A549 (cell line): Measurements from ENCODE around the gene PEX14. TPM values are rescaled to one million over a fixed set of nuclear protein-coding genes. Genes with fewer than 3 reads are reported as not detected.

Experiments used
- ATAC-seq, 2 experiments: fragments of 200-7000 bp in 1 of 2; fragments of >200 bp in 1 of 2; cut with Nextera tagmentation in 1 of 2; cut with Tn5 transposase in 1 of 2; 3 replicates each; pipeline versions ENCODE4 v1.8.0 to v1.9.1; 2018 to 2020; ENCODE audit warnings: mild to moderate bottlenecking in 1 of 2, moderate library complexity in 1 of 2
- CTCF ChIA-PET: fragments of 300-600 bp; sonication (Branson Sonifier 250); formaldehyde crosslinking; extraction: SDS; loops from one replicate; lab custom pipeline; 2021; ENCODE audit warnings: antibody characterized with exemption, inconsistent platforms; lab: Yijun Ruan, JAX
- POLR2A ChIA-PET: fragments of 350-600 bp; formaldehyde crosslinking; extraction: SDS; loops from one replicate; lab custom pipeline; 2021; ENCODE audit warnings: antibody characterized with exemption, inconsistent platforms; lab: Yijun Ruan, JAX
- DNase-seq, 2 experiments: peaks; one replicate each; pipeline versions ENCODE4 v3.0.0 to v3.0.0-alpha.2; 2011 to 2016; ENCODE audit warnings: low read depth in 1 of 2, low spot score in 1 of 2
- FAIRE-seq: peaks from 2 replicates; lab custom pipeline; 2011; peaks lifted over from hg19 to GRCh38; lab: Jason Lieb, UNC
- H3K27ac ChIP-seq, 2 experiments: fragments of >200 bp; sonication (Bioruptor Twin); formaldehyde crosslinking; 3 replicates each; pipeline ENCODE4 v1.5.1; 2016 to 2017
- H3K4me1 ChIP-seq: fragments of >200 bp; sonication (Bioruptor Twin); formaldehyde crosslinking; 3 replicates; pipeline ENCODE4 v1.6.1; 2016
- H3K4me2 ChIP-seq: fragments of >200 bp; sonication (Bioruptor Twin); formaldehyde crosslinking; 3 replicates; pipeline ENCODE4 v1.6.1; 2016
- H3K4me3 ChIP-seq: fragments of >200 bp; sonication (Bioruptor Twin); formaldehyde crosslinking; 3 replicates; pipeline ENCODE4 v1.5.1; 2016
- H3K9me3 ChIP-seq: fragments of >200 bp; sonication (Bioruptor Twin); formaldehyde crosslinking; 3 replicates; pipeline ENCODE4 v1.6.1; 2016
- BHLHE40 ChIP-seq: IDR thresholded peaks from 2 replicates; pipeline ENCODE4 v1.6.1; 2012; ENCODE audit warnings: low read depth, low read length, inconsistent platforms
- CBX2 ChIP-seq: fragments of 200-600 bp; sonication (generic); IDR thresholded peaks from 2 replicates; pipeline ENCODE4 v1.6.1; 2016; ENCODE audit warnings: low read depth, mild to moderate bottlenecking, borderline replicate concordance
- CEBPB ChIP-seq, 2 experiments: fragments of >200 bp in 1 of 2; sonication (Bioruptor Twin) in 1 of 2; formaldehyde crosslinking in 1 of 2; IDR thresholded peaks; 2 replicates each; pipeline ENCODE4 v1.6.1; 2012 to 2016
- CHD4 ChIP-seq: fragments of 200-600 bp; sonication (generic); IDR thresholded peaks from 2 replicates; pipeline ENCODE4 v1.6.1; 2016; ENCODE audit warnings: antibody characterized with exemption, mild to moderate bottlenecking, borderline replicate concordance
- HDAC2 ChIP-seq: fragments of 200-600 bp; sonication (generic); IDR thresholded peaks from 2 replicates; pipeline ENCODE4 v1.6.1; 2016
- HEYL ChIP-seq: fragments of 250-450 bp; sonication (Bioruptor Pico); IDR thresholded peaks from 2 replicates; pipeline ENCODE4 v1.8.0; 2021; ENCODE audit warnings: mild to moderate bottlenecking, moderate library complexity
- PHF8 ChIP-seq: fragments of 200-600 bp; sonication (generic); IDR thresholded peaks from 2 replicates; pipeline ENCODE4 v1.6.1; 2016; ENCODE audit warnings: low read depth, mild to moderate bottlenecking, antibody characterized with exemption, moderate library complexity, borderline replicate concordance
- POLR2A ChIP-seq: IDR thresholded peaks from 2 replicates; pipeline ENCODE4 v1.6.1; 2012; ENCODE audit warnings: mild to moderate bottlenecking, low read length
- RCOR1 ChIP-seq: fragments of 150-350 bp; IDR thresholded peaks from 2 replicates; pipeline ENCODE4 v1.6.1; 2014; ENCODE audit warnings: antibody characterized with exemption, low read length, low read depth
- SREBF2 ChIP-seq: fragments of 450-650 bp; IDR thresholded peaks from 2 replicates; pipeline ENCODE4 v1.6.1; 2014; ENCODE audit warnings: mild to moderate bottlenecking, moderate library complexity
- TFCP2L1 ChIP-seq: fragments of 250-450 bp; sonication (Bioruptor Pico); IDR thresholded peaks from 2 replicates; pipeline ENCODE4 v1.5.0; 2021; ENCODE audit warnings: mild to moderate bottlenecking
- WGBS: methylation state at CpG from one replicate; pipeline ENCODE4 v1.1.6; 2017; ENCODE audit errors: missing lambda C conversion rate; 5-methylcytosine and 5-hydroxymethylcytosine counted together
- polyA plus RNA-seq, 4 experiments: library from polyadenylated mRNA; depleted of rRNA in 3 of 4; stranded (reverse); fragments of >200 nt; fragmentation: RNase III in 1 of 4; extraction: RNeasy Plus Mini Kit Qiagen cat#74134 plus additional on column Dnase treatment in 1 of 4; gene quantifications; 2 replicates in 3 of 4; 3 replicates in 1 of 4; pipeline ENCODE4 v1.2.3, GENCODE V29; 2011 to 2017
- TF ChIP-seq, protein P1 (sequence below): fragments of 200-600 bp; sonication (generic); IDR thresholded peaks from 2 replicates; pipeline ENCODE4 v1.6.1; 2016; ENCODE audit warnings: antibody characterized with exemption, mild to moderate bottlenecking, moderate library complexity
- TF ChIP-seq, protein P2 (sequence below): fragments of >200 bp; sonication (Bioruptor Twin); formaldehyde crosslinking; IDR thresholded peaks from 3 replicates; pipeline ENCODE4 v1.6.1; 2016
- TF ChIP-seq, protein P3 (sequence below): fragments of 250-450 bp; sonication (Bioruptor Pico); IDR thresholded peaks from 2 replicates; pipeline ENCODE4 v1.5.0; 2020; ENCODE audit warnings: low read depth, mild to moderate bottlenecking, moderate library complexity
- TF ChIP-seq, protein P4 (sequence below): IDR thresholded peaks from 2 replicates; pipeline ENCODE4 v1.6.1; 2012

The PEX14 gene
- polyA plus RNA-seq, 2 of the 4 experiments (the other 2 are of a cell fraction): 7.7 to 15.0 TPM

DNA sequence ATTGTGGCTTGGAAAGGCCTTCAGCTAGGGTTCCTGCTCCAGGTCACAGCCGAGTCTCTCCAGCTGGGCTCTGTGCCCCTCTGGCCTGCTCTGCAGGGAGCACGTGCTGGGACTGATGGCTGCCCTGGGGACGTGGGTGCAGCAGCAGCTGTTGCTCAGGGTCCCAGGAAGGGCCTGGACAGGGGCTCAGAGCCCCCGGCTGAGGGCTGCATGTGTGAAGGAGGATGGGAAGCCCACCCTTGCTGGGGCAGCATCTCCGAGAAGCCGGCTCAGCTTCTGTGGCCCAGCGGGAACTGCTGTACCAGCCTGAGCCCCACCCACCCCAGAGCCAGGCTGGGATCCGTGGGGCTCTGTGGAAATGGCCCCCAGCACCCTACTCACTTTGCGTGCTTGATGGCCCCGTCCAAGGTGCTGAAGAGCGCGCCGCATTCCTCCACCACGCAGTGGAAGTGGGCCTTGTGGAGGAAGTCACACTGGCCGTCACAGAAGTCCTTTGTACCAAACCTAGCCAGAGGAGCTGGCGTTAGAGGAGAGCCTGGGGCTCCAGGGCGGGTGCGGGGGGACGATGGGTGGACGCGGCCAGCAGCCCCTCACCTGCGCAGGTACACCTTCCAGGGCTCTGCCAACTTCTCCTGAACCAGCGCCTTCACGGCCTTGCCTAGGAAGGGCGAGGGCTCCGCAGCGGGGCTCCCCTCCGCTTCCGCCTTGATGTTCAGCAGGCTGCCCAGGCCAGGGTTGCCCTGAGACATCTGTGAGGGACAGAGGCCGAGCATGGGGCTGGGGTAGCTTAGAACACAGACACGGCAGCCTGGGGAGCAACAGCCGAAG, 174.2 kb downstream of the PEX14 start:
- ATAC-seq (no peak), FAIRE-seq (no peak)
- H3K9me3 ChIP-seq: no peaks in the 10 kb centered on the region
- 83% methylated on average over 11 of the region's 32 CpGs for WGBS
- H3K4me1 ChIP-seq: no peaks in the 10 kb centered on the region
- no peak overlapping the region for H3K4me2 ChIP-seq
- POLR2A ChIA-PET: no interaction called here
- TF ChIP-seq, protein P1, sequence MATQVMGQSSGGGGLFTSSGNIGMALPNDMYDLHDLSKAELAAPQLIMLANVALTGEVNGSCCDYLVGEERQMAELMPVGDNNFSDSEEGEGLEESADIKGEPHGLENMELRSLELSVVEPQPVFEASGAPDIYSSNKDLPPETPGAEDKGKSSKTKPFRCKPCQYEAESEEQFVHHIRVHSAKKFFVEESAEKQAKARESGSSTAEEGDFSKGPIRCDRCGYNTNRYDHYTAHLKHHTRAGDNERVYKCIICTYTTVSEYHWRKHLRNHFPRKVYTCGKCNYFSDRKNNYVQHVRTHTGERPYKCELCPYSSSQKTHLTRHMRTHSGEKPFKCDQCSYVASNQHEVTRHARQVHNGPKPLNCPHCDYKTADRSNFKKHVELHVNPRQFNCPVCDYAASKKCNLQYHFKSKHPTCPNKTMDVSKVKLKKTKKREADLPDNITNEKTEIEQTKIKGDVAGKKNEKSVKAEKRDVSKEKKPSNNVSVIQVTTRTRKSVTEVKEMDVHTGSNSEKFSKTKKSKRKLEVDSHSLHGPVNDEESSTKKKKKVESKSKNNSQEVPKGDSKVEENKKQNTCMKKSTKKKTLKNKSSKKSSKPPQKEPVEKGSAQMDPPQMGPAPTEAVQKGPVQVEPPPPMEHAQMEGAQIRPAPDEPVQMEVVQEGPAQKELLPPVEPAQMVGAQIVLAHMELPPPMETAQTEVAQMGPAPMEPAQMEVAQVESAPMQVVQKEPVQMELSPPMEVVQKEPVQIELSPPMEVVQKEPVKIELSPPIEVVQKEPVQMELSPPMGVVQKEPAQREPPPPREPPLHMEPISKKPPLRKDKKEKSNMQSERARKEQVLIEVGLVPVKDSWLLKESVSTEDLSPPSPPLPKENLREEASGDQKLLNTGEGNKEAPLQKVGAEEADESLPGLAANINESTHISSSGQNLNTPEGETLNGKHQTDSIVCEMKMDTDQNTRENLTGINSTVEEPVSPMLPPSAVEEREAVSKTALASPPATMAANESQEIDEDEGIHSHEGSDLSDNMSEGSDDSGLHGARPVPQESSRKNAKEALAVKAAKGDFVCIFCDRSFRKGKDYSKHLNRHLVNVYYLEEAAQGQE: peak; percentile 57; the same call in 1 of the 2 replicates
- TF ChIP-seq, protein P2, sequence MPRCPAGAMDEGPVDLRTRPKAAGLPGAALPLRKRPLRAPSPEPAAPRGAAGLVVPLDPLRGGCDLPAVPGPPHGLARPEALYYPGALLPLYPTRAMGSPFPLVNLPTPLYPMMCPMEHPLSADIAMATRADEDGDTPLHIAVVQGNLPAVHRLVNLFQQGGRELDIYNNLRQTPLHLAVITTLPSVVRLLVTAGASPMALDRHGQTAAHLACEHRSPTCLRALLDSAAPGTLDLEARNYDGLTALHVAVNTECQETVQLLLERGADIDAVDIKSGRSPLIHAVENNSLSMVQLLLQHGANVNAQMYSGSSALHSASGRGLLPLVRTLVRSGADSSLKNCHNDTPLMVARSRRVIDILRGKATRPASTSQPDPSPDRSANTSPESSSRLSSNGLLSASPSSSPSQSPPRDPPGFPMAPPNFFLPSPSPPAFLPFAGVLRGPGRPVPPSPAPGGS: no peak
- TF ChIP-seq, all 56 proteins: peak for 1
- Histone ChIP-seq H3K4me3 (no peak overlapping the region), H3K27ac (no peak overlapping the region)
- CTCF ChIA-PET: no interaction called here
- DNase-seq: no peak

DNA sequence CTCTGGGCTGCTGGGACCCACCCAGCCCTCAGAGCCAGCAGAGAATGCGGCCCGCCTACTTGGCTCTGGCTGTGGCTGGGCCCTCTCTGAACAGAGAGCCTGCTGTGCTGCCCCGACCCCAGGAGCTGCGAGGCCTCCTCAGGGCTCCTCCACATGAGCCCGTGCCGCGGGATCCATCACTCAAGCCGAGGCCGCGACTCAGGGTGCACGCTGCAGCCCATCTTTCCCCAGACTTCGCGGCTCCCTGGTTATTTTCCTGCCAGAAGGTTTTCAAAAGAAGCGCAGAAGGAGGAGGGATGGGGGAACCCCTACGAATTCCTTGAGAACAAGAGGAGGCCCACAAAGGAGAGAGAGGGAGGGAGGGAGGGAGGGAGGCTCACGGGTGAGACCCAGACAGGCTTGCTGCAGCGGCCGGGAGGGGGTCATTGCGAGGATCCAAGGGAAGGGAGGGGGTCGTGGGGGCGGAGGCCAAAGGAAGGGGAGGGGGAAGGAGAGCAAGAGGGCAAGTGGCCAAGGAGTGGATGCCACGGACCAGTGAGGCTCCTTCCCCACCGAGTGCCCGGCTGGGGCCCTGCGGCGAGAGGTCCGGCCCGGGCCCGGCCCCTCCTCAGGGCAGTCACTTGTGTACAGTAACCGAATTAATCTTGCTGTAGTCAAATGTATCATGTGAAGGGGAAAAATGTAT, 174.9 kb downstream of the PEX14 start:
- no peak overlapping the region for H3K27ac ChIP-seq
- H3K4me3 ChIP-seq: no peak overlapping the region
- WGBS: 86% methylated on average over 11 of the region's 30 CpGs
- DNase-seq: no peak
- CTCF ChIA-PET: no interaction called here
- H3K4me2 ChIP-seq: no peak overlapping the region
- POLR2A ChIA-PET: no interaction called here
- H3K9me3 ChIP-seq: no peaks in the 10 kb centered on the region
- TF ChIP-seq CHD4 (no peak), CEBPB (IDR thresholded peaks at IDR 0.05) (no peak), CBX2 (no peak), SREBF2 (no peak), TFCP2L1 (no peak), RCOR1 (no peak), HEYL (CRISPR knock-in tag) (no peak), PHF8 (no peak), BHLHE40 (no peak), HDAC2 (no peak), POLR2A (no peak)
- TF ChIP-seq, protein P3, sequence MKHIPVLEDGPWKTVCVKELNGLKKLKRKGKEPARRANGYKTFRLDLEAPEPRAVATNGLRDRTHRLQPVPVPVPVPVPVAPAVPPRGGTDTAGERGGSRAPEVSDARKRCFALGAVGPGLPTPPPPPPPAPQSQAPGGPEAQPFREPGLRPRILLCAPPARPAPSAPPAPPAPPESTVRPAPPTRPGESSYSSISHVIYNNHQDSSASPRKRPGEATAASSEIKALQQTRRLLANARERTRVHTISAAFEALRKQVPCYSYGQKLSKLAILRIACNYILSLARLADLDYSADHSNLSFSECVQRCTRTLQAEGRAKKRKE (CRISPR knock-in tag): no peak
- TF ChIP-seq, protein P1: no peak
- TF ChIP-seq, protein P4, sequence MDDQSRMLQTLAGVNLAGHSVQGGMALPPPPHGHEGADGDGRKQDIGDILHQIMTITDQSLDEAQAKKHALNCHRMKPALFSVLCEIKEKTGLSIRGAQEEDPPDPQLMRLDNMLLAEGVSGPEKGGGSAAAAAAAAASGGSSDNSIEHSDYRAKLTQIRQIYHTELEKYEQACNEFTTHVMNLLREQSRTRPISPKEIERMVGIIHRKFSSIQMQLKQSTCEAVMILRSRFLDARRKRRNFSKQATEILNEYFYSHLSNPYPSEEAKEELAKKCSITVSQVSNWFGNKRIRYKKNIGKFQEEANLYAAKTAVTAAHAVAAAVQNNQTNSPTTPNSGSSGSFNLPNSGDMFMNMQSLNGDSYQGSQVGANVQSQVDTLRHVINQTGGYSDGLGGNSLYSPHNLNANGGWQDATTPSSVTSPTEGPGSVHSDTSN: no peak
- no peak for FAIRE-seq
- H3K4me1 ChIP-seq: no peaks in the 10 kb centered on the region
- ATAC-seq: no peak
